A549 (cell line): Measurements from ENCODE around the gene IL6ST. TPM values are rescaled to one million over a fixed set of nuclear protein-coding genes. Genes with fewer than 3 reads are reported as not detected.

Experiments used
- ATOH8 ChIP-seq: fragments of 250-450 bp; sonication (Bioruptor Pico); IDR thresholded peaks from 2 replicates; pipeline ENCODE4 v1.5.0; 2020; ENCODE audit warnings: low read depth, mild to moderate bottlenecking, moderate library complexity
- BCL3 ChIP-seq: fragments of >200 bp; sonication (Bioruptor Twin); formaldehyde crosslinking; IDR thresholded peaks from 3 replicates; pipeline ENCODE4 v1.6.1; 2016
- CEBPB ChIP-seq, 2 experiments: fragments of >200 bp in 1 of 2; sonication (Bioruptor Twin) in 1 of 2; formaldehyde crosslinking in 1 of 2; IDR thresholded peaks; 2 replicates each; pipeline ENCODE4 v1.6.1; 2012 to 2016
- CTCF ChIP-seq: fragments of >200 bp; sonication (Bioruptor Twin); formaldehyde crosslinking; IDR thresholded peaks from 3 replicates; pipeline ENCODE4 v1.5.1; 2016
- EHF ChIP-seq: fragments of 250-450 bp; sonication (Bioruptor Pico); IDR thresholded peaks from 2 replicates; pipeline ENCODE4 v1.5.0; 2020; ENCODE audit warnings: mild to moderate bottlenecking
- EHMT2 ChIP-seq: fragments of 200-600 bp; sonication (generic); IDR thresholded peaks from 2 replicates; pipeline ENCODE4 v1.6.1; 2016; ENCODE audit warnings: antibody characterized with exemption, low read depth, mild to moderate bottlenecking, moderate library complexity
- ELK1 ChIP-seq: fragments of 150-350 bp; IDR thresholded peaks from 2 replicates; pipeline ENCODE4 v1.6.1; 2014; ENCODE audit warnings: low read depth, mild to moderate bottlenecking, low read length
- EP300 ChIP-seq, 2 experiments: fragments of >200 bp; sonication (Bioruptor Twin); formaldehyde crosslinking; IDR thresholded peaks; 2 replicates in 1 of 2; 3 replicates in 1 of 2; pipeline ENCODE4 v1.6.1; 2016 to 2017
- FOSB ChIP-seq: fragments of 250-450 bp; sonication (Bioruptor Pico); IDR thresholded peaks from 2 replicates; pipeline ENCODE4 v1.5.0; 2020; ENCODE audit warnings: mild to moderate bottlenecking, moderate library complexity
- FOSL2 ChIP-seq, 2 experiments: fragments of 450-650 bp in 1 of 2; fragments of >200 bp in 1 of 2; sonication (Bioruptor Twin) in 1 of 2; formaldehyde crosslinking; IDR thresholded peaks; 2 replicates each; pipeline versions ENCODE4 v1.5.0 to v1.6.1; 2016 to 2020; ENCODE audit warnings: mild to moderate bottlenecking in 1 of 2, moderate library complexity in 1 of 2
- FOXS1 ChIP-seq: fragments of 250-450 bp; sonication (Bioruptor Pico); IDR thresholded peaks from 2 replicates; pipeline ENCODE4 v1.5.0; 2020; ENCODE audit warnings: mild to moderate bottlenecking, moderate library complexity
- HDAC2 ChIP-seq: fragments of 200-600 bp; sonication (generic); IDR thresholded peaks from 2 replicates; pipeline ENCODE4 v1.6.1; 2016
- HMGXB4 ChIP-seq: fragments of 250-450 bp; sonication (Bioruptor Pico); IDR thresholded peaks from 2 replicates; pipeline ENCODE4 v1.5.0; 2021; ENCODE audit warnings: mild to moderate bottlenecking, moderate library complexity, borderline replicate concordance
- HOXA7 ChIP-seq: fragments of 250-450 bp; sonication (Bioruptor Pico); IDR thresholded peaks from 2 replicates; pipeline ENCODE4 v1.5.0; 2020; ENCODE audit warnings: mild to moderate bottlenecking, moderate library complexity
- HOXB13 ChIP-seq: fragments of 250-450 bp; sonication (Bioruptor Pico); IDR thresholded peaks from 2 replicates; pipeline ENCODE4 v1.5.0; 2020; ENCODE audit warnings: low read depth, mild to moderate bottlenecking, moderate library complexity
- HOXB5 ChIP-seq: fragments of 250-450 bp; sonication (Bioruptor Pico); IDR thresholded peaks from 2 replicates; pipeline ENCODE4 v1.5.0; 2020; ENCODE audit warnings: mild to moderate bottlenecking, moderate library complexity
- KDM1A ChIP-seq: fragments of 200-600 bp; sonication (generic); IDR thresholded peaks from 2 replicates; pipeline ENCODE4 v1.6.1; 2016; ENCODE audit warnings: low read depth, mild to moderate bottlenecking
- MAFK ChIP-seq: fragments of 450-650 bp; IDR thresholded peaks from 2 replicates; pipeline ENCODE4 v1.6.1; 2014; ENCODE audit not compliant: partially characterized antibody
- MAZ ChIP-seq: fragments of 150-350 bp; IDR thresholded peaks from 2 replicates; pipeline ENCODE4 v1.6.1; 2014; ENCODE audit warnings: antibody characterized with exemption, low read depth, low read length, borderline replicate concordance
- NR3C1 ChIP-seq: fragments of >200 bp; sonication (Bioruptor Twin); formaldehyde crosslinking; IDR thresholded peaks from 3 replicates; pipeline ENCODE4 v1.6.1; 2017
- PHF8 ChIP-seq: fragments of 200-600 bp; sonication (generic); IDR thresholded peaks from 2 replicates; pipeline ENCODE4 v1.6.1; 2016; ENCODE audit warnings: low read depth, mild to moderate bottlenecking, antibody characterized with exemption, moderate library complexity, borderline replicate concordance
- POLR2A ChIP-seq: IDR thresholded peaks from 2 replicates; pipeline ENCODE4 v1.6.1; 2012; ENCODE audit warnings: mild to moderate bottlenecking, low read length
- RCOR1 ChIP-seq: fragments of 150-350 bp; IDR thresholded peaks from 2 replicates; pipeline ENCODE4 v1.6.1; 2014; ENCODE audit warnings: antibody characterized with exemption, low read length, low read depth
- REST ChIP-seq: fragments of 200-600 bp; sonication (generic); IDR thresholded peaks from 2 replicates; pipeline ENCODE4 v1.6.1; 2016; ENCODE audit warnings: antibody characterized with exemption, mild to moderate bottlenecking, moderate library complexity
- RFX5 ChIP-seq: fragments of 450-650 bp; IDR thresholded peaks from 2 replicates; pipeline ENCODE4 v1.7.1; 2014; ENCODE audit warnings: antibody characterized with exemption, mild to moderate bottlenecking, moderate library complexity
- RNF2 ChIP-seq: fragments of 200-600 bp; sonication (generic); IDR thresholded peaks from 2 replicates; pipeline ENCODE4 v1.6.1; 2016; ENCODE audit warnings: low read depth, mild to moderate bottlenecking, antibody characterized with exemption, moderate library complexity, borderline replicate concordance
- SMC3 ChIP-seq: fragments of >200 bp; sonication (Bioruptor Twin); formaldehyde crosslinking; IDR thresholded peaks from 3 replicates; pipeline ENCODE4 v1.6.1; 2018; ENCODE audit warnings: inconsistent platforms
- TP53 ChIP-seq: fragments of 250-450 bp; sonication (Bioruptor Pico); IDR thresholded peaks from 2 replicates; pipeline ENCODE4 v1.5.0; 2021; ENCODE audit warnings: mild to moderate bottlenecking, moderate library complexity
- USF2 ChIP-seq: fragments of 450-650 bp; IDR thresholded peaks from 2 replicates; pipeline ENCODE4 v1.6.1; 2014; ENCODE audit warnings: antibody characterized with exemption
- ZFP36 ChIP-seq: fragments of 450-650 bp; IDR thresholded peaks from 2 replicates; pipeline ENCODE4 v1.6.1; 2014; ENCODE audit warnings: borderline replicate concordance; ENCODE audit not compliant: partially characterized antibody
- ZNF302 ChIP-seq: fragments of 250-450 bp; sonication (Bioruptor Pico); IDR thresholded peaks from 2 replicates; pipeline ENCODE4 v1.9.0; 2021; ENCODE audit warnings: inconsistent platforms, mild to moderate bottlenecking, moderate library complexity
- ZSCAN20 ChIP-seq: fragments of 250-450 bp; sonication (Bioruptor Pico); IDR thresholded peaks from 2 replicates; pipeline ENCODE4 v1.8.0; 2022; ENCODE audit warnings: mild to moderate bottlenecking, moderate library complexity
- polyA plus RNA-seq, 4 experiments: library from polyadenylated mRNA; depleted of rRNA in 3 of 4; stranded (reverse); fragments of >200 nt; fragmentation: RNase III in 1 of 4; extraction: RNeasy Plus Mini Kit Qiagen cat#74134 plus additional on column Dnase treatment in 1 of 4; gene quantifications; 2 replicates in 3 of 4; 3 replicates in 1 of 4; pipeline ENCODE4 v1.2.3, GENCODE V29; 2011 to 2017

IL6ST gene
- polyA plus RNA-seq, 2 of the 4 experiments (the other 2 are of a cell fraction) = 46.2 to 183 TPM

- TF ChIP-seq USF2 (no peak), HOXB13 (no peak), HOXA7 (no peak), FOSB (CRISPR knock-in tag) (no peak), PHF8 (no peak), RFX5 (no peak), FOXS1 (CRISPR knock-in tag) (no peak), NR3C1 (no peak), KDM1A (no peak), ZNF302 (CRISPR knock-in tag) (no peak), MAZ (no peak), RNF2 (no peak), FOSL2 (IDR thresholded peaks at IDR 0.05) (peak; percentile 52), FOSL2 (CRISPR knock-in tag; IDR thresholded peaks at IDR 0.05) (peak; percentile 69), SMC3 (no peak), HMGXB4 (CRISPR knock-in tag) (no peak), TP53 (CRISPR knock-in tag) (no peak), HDAC2 (no peak), ATOH8 (CRISPR knock-in tag) (no peak), HOXB5 (CRISPR knock-in tag) (no peak), ELK1 (no peak), CEBPB (IDR thresholded peaks at IDR 0.05) (peak in 1 of 2 experiments; percentile 62; a peak in 2 of 4 replicates), ZFP36 (no peak), EHF (CRISPR knock-in tag) (no peak), BCL3 (no peak), ZSCAN20 (no peak), POLR2A (no peak), MAFK (peak; percentile 67), REST (no peak), RCOR1 (no peak), CTCF (no peak), EHMT2 (no peak), EP300 (IDR thresholded peaks at IDR 0.05) (peak in 1 of 2 experiments; percentile 17; a peak in 1 of 5 replicates)
- TF ChIP-seq, all 56 proteins: peak for 9
Observed at GRCh38 chr5:56003179-56003578, 8.4 kb upstream of the IL6ST start (continued).
